Right lobe of liver (tissue), 6 donors: ENCODE data around the gene FCMR. TPM values are rescaled to one million over a fixed set of nuclear protein-coding genes. Genes with fewer than 3 reads are reported as not detected.

Experiments used
- ATAC-seq, 4 donors: fragments of 200-7000 bp; cut with Tn5 transposase; one replicate each; pipeline ENCODE4 v1.9.1; 2020; ENCODE audit warnings: mild to moderate bottlenecking in 4 of 4, moderate library complexity in 4 of 4
- DNase-seq, 3 donors: peaks; one replicate each; pipeline ENCODE4 v3.0.0-alpha.2; 2020
- H3K27ac ChIP-seq, 3 donors: fragments of 200-600 bp; one replicate each; pipeline ENCODE4 v1.8.0; 2022
- H3K27me3 ChIP-seq, 2 donors: fragments of 200-600 bp; one replicate each; pipeline ENCODE4 v1.8.0; 2022
- H3K36me3 ChIP-seq, 4 donors: fragments of 200-600 bp; sonication (generic) in 1 of 4; one replicate each; pipeline versions ENCODE4 v1.5.1 to v1.8.0; 2017 to 2022; ENCODE audit warnings: control low read depth in 1 of 4
- H3K4me1 ChIP-seq, 4 donors: fragments of 200-600 bp; sonication (generic) in 1 of 4; one replicate each; pipeline versions ENCODE4 v1.5.1 to v1.8.0; 2017 to 2022; ENCODE audit warnings: control low read depth in 1 of 4
- H3K4me3 ChIP-seq, 3 donors: fragments of 200-600 bp; one replicate each; pipeline ENCODE4 v1.8.0; 2022
- H3K9me3 ChIP-seq, 4 donors: fragments of 200-600 bp; sonication (generic) in 1 of 4; one replicate each; pipeline versions ENCODE4 v1.5.1 to v1.8.0; 2017 to 2022; ENCODE audit warnings: control low read depth in 1 of 4
- CTCF ChIP-seq, 4 donors: fragments of 200-600 bp in 3 of 4; fragments of 450-650 bp in 1 of 4; IDR thresholded peaks; one replicate each; pipeline versions ENCODE4 v1.5.1 to v1.8.0; 2016 to 2022; ENCODE audit warnings: antibody characterized with exemption in 4 of 4, mild to moderate bottlenecking in 2 of 4
- POLR2A ChIP-seq: fragments of 450-650 bp; IDR thresholded peaks from one replicate; pipeline ENCODE4 v1.6.1; 2017; ENCODE audit warnings: antibody characterized with exemption, mild to moderate bottlenecking
- WGBS: methylation state at CpG from one replicate; pipeline ENCODE4 v1.1.6; 2018; ENCODE audit warnings: low coverage, low lambda C conversion rate; ENCODE audit not compliant: insufficient coverage; ENCODE audit errors: missing lambda C conversion rate; 5-methylcytosine and 5-hydroxymethylcytosine counted together
- intact Hi-C, 2 donors: fragments of 100-400 bp; cut with DNase I; formaldehyde crosslinking; loops; one replicate each; pipeline versions ENCODE4 v1.11.2 to v1.14.1; 2022
- total RNA-seq, 6 experiments: library from RNA; depleted of rRNA in 2 of 6; stranded (reverse); fragments of >200 nt in 2 of 6; fragmentation: NEBNext Ultra II Directional in 3 of 6; extraction: Animal tissue kit (Norgen Biotek cat#: 25700) in 3 of 6; gene quantifications; one replicate each; pipeline versions ENCODE4 v1.1.0 to v1.2.4, GENCODE V29; 2016 to 2023
- donor health status: DM: no; HTN: yes; CAD: no.
- donor health status: DM: no; HTN: no; CAD: no.
- donor health status: DM: no; HTN: no; CAD: no.
- donor health status: DM: no; HTN: yes; CAD: no.
- donor health status: DM: no; HTN: yes; CAD: no.

FCMR gene
- total RNA-seq, 6 experiments from 2014 or later: 0.80 to 3.2 (median 1.4) TPM

- Histone ChIP-seq H3K4me3 (no peak overlapping the region), H3K36me3 (no peaks in the 10 kb centered on the region), H3K27ac (no peak overlapping the region), H3K4me1 (peaks cover 0 to 6% (median 0%) of the 10 kb centered on the region in 4 donors), H3K27me3 (no peaks in the 10 kb centered on the region), H3K9me3 (no peaks in the 10 kb centered on the region)
- DNase-seq (no peak), ATAC-seq (no peak)
- WGBS: 71% methylated on average over 3 of the region's 3 CpGs
- intact Hi-C loops: loop anchor here (10.0 kb wide), 4 partner anchors 53 to 443 kb away; partner anchors contain the start of genes DYRK3 (in 1 of the 2), IKBKE (in 1 of the 2) and IL20 (in 1 of the 2)
- TF ChIP-seq CTCF (IDR thresholded peaks at IDR 0.05) (no peak), POLR2A (no peak)
These were observed 3.7 kb downstream of the FCMR start for GRCh38 chr1:206918076-206918475.

- Histone ChIP-seq H3K27me3 (no peaks in the 10 kb centered on the region), H3K36me3 (no peaks in the 10 kb centered on the region), H3K9me3 (no peaks in the 10 kb centered on the region), H3K4me3 (no peak overlapping the region), H3K4me1 (no peaks in the 10 kb centered on the region), H3K27ac (no peak overlapping the region)
- 38% methylated on average over 6 of the region's 8 CpGs for WGBS
- DNase-seq (no peak), ATAC-seq (no peak)
- intact Hi-C loops: loop anchor here (10.0 kb wide), 4 partner anchors 51 to 441 kb away; partner anchors contain the start of genes DYRK3 (in 1 of the 2), IKBKE (in 1 of the 2) and IL20 (in 1 of the 2)
- TF ChIP-seq CTCF (IDR thresholded peaks at IDR 0.05) (no peak), POLR2A (no peak)
These were observed 5.6 kb downstream of the FCMR start for GRCh38 chr1:206916000-206916709.

GRCh38 chr1:206915030-206915735 lies 6.6 kb downstream of the FCMR start:
- TF ChIP-seq CTCF (IDR thresholded peaks at IDR 0.05): no peak
- no peak for TF ChIP-seq POLR2A
- no peak overlapping the region for H3K4me3 ChIP-seq
- H3K36me3 ChIP-seq: no peaks in the 10 kb centered on the region
- H3K4me1 ChIP-seq: no peaks in the 10 kb centered on the region
- H3K9me3 ChIP-seq: no peaks in the 10 kb centered on the region
- no peaks in the 10 kb centered on the region for H3K27me3 ChIP-seq
- ATAC-seq (no peak), DNase-seq (no peak)
- 70% methylated on average over 14 of the region's 15 CpGs for WGBS
- no peak overlapping the region for H3K27ac ChIP-seq
- intact Hi-C loops: loop anchor here (10.0 kb wide), 4 partner anchors 50 to 440 kb away; partner anchors contain the start of genes DYRK3 (in 1 of the 2), IKBKE (in 1 of the 2) and IL20 (in 1 of the 2)

- no peak for TF ChIP-seq CTCF (IDR thresholded peaks at IDR 0.05)
- no peak for TF ChIP-seq POLR2A
- H3K27me3 ChIP-seq: no peaks in the 10 kb centered on the region
- 100% methylated on average over 1 of the region's 12 CpGs for WGBS
- H3K36me3 ChIP-seq: no peaks in the 10 kb centered on the region
- no peak overlapping the region for H3K27ac ChIP-seq
- H3K4me1 ChIP-seq: peaks cover 0 to 5% (median 0%) of the 10 kb centered on the region in 4 donors
- no peak overlapping the region for H3K4me3 ChIP-seq
- DNase-seq: no peak
- intact Hi-C loops: loop anchor here (10.0 kb wide), 4 partner anchors 49 to 439 kb away; partner anchors contain the start of genes DYRK3 (in 1 of the 2), IKBKE (in 1 of the 2) and IL20 (in 1 of the 2)
- no peak for ATAC-seq
- no peaks in the 10 kb centered on the region for H3K9me3 ChIP-seq
These were observed 7.8 kb downstream of the FCMR start for GRCh38 chr1:206913766-206914537.
